Measurements from ENCODE around the gene IKZF3. TPM values are rescaled to one million over a fixed set of nuclear protein-coding genes. Genes with fewer than 3 reads are reported as not detected.

IKZF3 gene
- total RNA-seq, 4 donors from 2014 or later, result 0.60 to 1.9 (median 1.1) TPM

DNA sequence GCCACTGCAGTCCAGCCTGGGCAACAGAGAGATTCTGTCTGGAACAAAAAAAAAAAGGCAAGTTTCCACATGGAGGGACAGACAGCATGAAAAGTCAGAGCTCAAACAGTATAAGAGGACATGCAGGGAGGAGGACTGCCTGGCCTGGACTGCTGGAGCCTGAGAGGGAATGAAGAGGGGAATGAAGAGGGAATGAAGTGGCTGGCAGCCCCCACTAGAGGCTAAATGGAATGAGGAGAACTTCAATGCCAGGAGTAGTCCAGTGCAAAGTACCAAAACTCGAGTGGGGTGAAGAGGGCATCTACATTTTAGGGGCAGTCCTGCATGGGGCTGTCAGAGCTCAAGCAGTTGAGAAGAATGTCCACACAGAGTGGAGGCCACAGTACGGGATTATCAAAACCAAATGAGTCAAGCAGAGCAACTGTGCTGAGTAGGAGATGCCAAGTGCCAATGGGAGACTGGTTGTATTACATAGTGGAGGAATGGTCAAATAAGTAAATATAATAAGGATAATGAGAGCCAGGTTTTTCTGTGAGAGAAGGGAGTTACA lies 22.9 kb downstream of the IKZF3 start:
- H3K36me3 ChIP-seq, result no peaks in the 10 kb centered on the region
- DNase-seq (ENCODE audit: low spot score in 2 of 2), result no peak
- H3K27ac ChIP-seq, result no peak overlapping the region
- H3K4me1 ChIP-seq, result no peaks in the 10 kb centered on the region
- H3K9me3 ChIP-seq, result peaks cover 10% of the 10 kb centered on the region
- H3K27me3 ChIP-seq, result peaks cover 13% of the 10 kb centered on the region
- TF ChIP-seq, protein P1, sequence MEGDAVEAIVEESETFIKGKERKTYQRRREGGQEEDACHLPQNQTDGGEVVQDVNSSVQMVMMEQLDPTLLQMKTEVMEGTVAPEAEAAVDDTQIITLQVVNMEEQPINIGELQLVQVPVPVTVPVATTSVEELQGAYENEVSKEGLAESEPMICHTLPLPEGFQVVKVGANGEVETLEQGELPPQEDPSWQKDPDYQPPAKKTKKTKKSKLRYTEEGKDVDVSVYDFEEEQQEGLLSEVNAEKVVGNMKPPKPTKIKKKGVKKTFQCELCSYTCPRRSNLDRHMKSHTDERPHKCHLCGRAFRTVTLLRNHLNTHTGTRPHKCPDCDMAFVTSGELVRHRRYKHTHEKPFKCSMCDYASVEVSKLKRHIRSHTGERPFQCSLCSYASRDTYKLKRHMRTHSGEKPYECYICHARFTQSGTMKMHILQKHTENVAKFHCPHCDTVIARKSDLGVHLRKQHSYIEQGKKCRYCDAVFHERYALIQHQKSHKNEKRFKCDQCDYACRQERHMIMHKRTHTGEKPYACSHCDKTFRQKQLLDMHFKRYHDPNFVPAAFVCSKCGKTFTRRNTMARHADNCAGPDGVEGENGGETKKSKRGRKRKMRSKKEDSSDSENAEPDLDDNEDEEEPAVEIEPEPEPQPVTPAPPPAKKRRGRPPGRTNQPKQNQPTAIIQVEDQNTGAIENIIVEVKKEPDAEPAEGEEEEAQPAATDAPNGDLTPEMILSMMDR (IDR thresholded peaks at IDR 0.05), result no peak
- no peak for TF ChIP-seq POLR2AphosphoS5 (IDR thresholded peaks at IDR 0.05)
- no peak for TF ChIP-seq EP300 (IDR thresholded peaks at IDR 0.05)
- TF ChIP-seq POLR2A (IDR thresholded peaks at IDR 0.05), result no peak
- H3K4me3 ChIP-seq, result no peak overlapping the region
- 87% methylated on average over 2 of the region's 2 CpGs for WGBS

DNA sequence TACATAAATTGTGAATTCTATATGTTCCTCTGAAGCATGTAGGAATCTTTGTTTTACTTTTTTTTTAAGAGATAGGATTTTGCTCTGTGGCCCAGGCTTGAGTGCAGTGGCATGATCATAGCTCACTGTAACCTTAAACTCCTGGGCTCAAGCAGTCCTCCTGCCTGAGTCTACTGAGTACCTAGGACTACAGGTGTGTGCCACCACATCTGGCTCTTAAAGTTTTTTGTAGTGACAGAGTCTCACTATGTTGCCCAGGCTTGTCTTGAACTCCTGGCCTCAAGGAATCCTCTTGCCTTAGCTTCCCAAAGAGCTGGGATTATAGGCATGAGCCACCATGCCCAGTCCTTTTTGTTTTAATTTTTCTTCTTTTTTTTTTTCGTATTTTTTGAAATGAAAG lies 25.3 kb downstream of the IKZF3 start:
- Histone ChIP-seq H3K36me3 (no peaks in the 10 kb centered on the region), H3K4me3 (no peak overlapping the region), H3K27ac (no peak overlapping the region), H3K9me3 (peaks cover 10% of the 10 kb centered on the region), H3K4me1 (no peaks in the 10 kb centered on the region), H3K27me3 (peaks cover 18% of the 10 kb centered on the region)
- TF ChIP-seq EP300 (IDR thresholded peaks at IDR 0.05) (no peak), POLR2AphosphoS5 (IDR thresholded peaks at IDR 0.05) (no peak), POLR2A (IDR thresholded peaks at IDR 0.05) (no peak)
- TF ChIP-seq, protein P1 (IDR thresholded peaks at IDR 0.05), result no peak
- DNase-seq (ENCODE audit: low spot score in 2 of 2), result no peak
- 77% methylated on average over 1 of the region's 1 CpG for WGBS

DNA sequence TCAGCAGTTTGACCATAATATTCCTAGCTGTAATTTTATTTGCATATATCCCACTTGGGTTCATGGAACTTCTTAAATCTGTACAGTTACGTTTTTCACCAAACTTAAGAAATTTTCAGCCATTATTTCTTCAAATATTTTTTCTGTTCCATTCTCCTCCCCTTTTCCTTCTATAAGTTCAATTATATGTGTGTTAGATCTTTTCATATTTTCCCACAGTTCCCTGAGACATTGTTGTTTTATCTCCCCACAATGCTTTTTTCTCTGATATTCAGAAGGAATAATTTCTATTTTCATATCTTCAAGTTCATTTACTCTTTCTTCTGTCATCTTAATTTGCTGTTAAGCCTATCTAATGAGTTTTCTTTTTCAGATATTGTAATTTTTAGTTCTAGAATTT lies 26.1 kb downstream of the IKZF3 start:
- Histone ChIP-seq H3K4me3 (no peak overlapping the region), H3K27ac (no peak overlapping the region), H3K9me3 (peaks cover 10% of the 10 kb centered on the region), H3K36me3 (no peaks in the 10 kb centered on the region), H3K4me1 (no peaks in the 10 kb centered on the region), H3K27me3 (peaks cover 16% of the 10 kb centered on the region)
- 89% methylated on average over 1 of the region's 1 CpG for WGBS
- DNase-seq (ENCODE audit: low spot score in 2 of 2), result no peak
- TF ChIP-seq, protein P1 (IDR thresholded peaks at IDR 0.05), result no peak
- TF ChIP-seq POLR2AphosphoS5 (IDR thresholded peaks at IDR 0.05) (no peak), POLR2A (IDR thresholded peaks at IDR 0.05) (no peak), EP300 (IDR thresholded peaks at IDR 0.05) (no peak)

GRCh38 chr17:39836117-39836516 lies 28.0 kb downstream of the IKZF3 start:
- no peaks in the 10 kb centered on the region for H3K4me1 ChIP-seq
- H3K27ac ChIP-seq, result no peak overlapping the region
- H3K36me3 ChIP-seq, result no peaks in the 10 kb centered on the region
- H3K4me3 ChIP-seq, result no peak overlapping the region
- TF ChIP-seq, protein P1 (IDR thresholded peaks at IDR 0.05), result no peak
- peaks cover 7% of the 10 kb centered on the region for H3K27me3 ChIP-seq
- H3K9me3 ChIP-seq, result peaks cover 10% of the 10 kb centered on the region
- no peak for DNase-seq (ENCODE audit: low spot score in 2 of 2)
- 78% methylated on average over 5 of the region's 6 CpGs for WGBS

DNA sequence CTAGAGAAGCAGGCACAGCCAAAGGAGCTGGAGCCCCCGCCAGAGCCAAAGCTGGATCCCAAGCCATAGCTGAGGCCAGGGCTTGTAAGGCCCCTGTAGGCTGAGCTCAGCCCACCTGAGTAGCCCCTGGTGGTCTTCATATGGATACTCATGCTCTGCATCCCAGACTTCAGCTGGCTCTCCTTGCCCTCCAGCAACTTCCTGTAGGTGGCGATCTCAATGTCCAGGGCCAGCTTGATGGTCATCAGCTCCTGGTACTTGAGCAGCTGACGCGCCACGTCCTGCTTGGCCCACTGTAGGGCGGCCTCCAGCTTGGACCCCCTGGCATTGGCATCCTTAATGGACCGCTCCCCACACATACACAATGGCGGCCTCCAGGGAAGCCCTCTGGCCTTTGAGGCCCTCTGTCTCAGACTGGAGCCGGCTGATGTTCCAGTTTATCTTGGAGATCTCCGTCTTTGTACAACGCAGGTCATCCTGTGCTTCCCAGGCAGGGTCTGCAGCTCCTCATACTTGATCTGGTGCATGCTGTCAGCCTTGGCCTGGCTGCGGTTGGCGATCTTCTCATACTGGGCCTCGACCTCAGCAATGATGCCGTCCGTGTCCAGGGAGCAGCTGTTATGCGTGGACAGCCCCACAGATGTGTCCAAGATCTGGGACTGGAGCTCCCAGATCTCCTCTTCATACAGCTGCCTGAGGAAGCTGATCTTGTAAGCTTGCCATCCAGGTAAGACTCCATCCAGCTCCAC lies 28.9 kb downstream of the IKZF3 start:
- WGBS, result 98% methylated on average over 14 of the region's 17 CpGs
- TF ChIP-seq POLR2A (IDR thresholded peaks at IDR 0.05), result no peak
- TF ChIP-seq POLR2AphosphoS5 (IDR thresholded peaks at IDR 0.05), result no peak
- no peak for TF ChIP-seq EP300 (IDR thresholded peaks at IDR 0.05)
- TF ChIP-seq, protein P1 (IDR thresholded peaks at IDR 0.05), result no peak

More for the DNA sequence above, 28.9 kb downstream of the IKZF3 start:
- H3K9me3 ChIP-seq, result peaks cover 10% of the 10 kb centered on the region
- DNase-seq (ENCODE audit: low spot score in 2 of 2), result no peak
- H3K4me1 ChIP-seq, result no peaks in the 10 kb centered on the region
- H3K36me3 ChIP-seq, result no peaks in the 10 kb centered on the region
- no peak overlapping the region for H3K4me3 ChIP-seq
- H3K27me3 ChIP-seq, result peaks cover 7% of the 10 kb centered on the region
- no peak overlapping the region for H3K27ac ChIP-seq

Measured in suprapubic skin (tissue), 4 donors.